Cardiac fibroblast (primary cell): ENCODE measurements around the gene XRRA1.

ENCODE experiments used
- DNase-seq, 2 donors: peaks; one replicate each; pipeline versions ENCODE4 v3.0.0 to v3.0.0-alpha.2; 2010; ENCODE audit warnings: low read depth in 2 of 2
- H3K4me3 ChIP-seq, 2 donors: replicated peaks in 1 of 2; 1 replicate in 1 of 2; 2 replicates in 1 of 2; pipeline ENCODE4 v1.5.1; 2011; ENCODE audit warnings: low read depth in 2 of 2, low read length in 2 of 2, mild to moderate bottlenecking in 2 of 2, moderate library complexity in 1 of 2
- TF ChIP-seq, protein P1 (sequence below): IDR thresholded peaks from one replicate; pipeline ENCODE4 v1.5.1; 2011; ENCODE audit warnings: low read depth, mild to moderate bottlenecking, low read length, inconsistent platforms

The XRRA1 gene

DNA sequence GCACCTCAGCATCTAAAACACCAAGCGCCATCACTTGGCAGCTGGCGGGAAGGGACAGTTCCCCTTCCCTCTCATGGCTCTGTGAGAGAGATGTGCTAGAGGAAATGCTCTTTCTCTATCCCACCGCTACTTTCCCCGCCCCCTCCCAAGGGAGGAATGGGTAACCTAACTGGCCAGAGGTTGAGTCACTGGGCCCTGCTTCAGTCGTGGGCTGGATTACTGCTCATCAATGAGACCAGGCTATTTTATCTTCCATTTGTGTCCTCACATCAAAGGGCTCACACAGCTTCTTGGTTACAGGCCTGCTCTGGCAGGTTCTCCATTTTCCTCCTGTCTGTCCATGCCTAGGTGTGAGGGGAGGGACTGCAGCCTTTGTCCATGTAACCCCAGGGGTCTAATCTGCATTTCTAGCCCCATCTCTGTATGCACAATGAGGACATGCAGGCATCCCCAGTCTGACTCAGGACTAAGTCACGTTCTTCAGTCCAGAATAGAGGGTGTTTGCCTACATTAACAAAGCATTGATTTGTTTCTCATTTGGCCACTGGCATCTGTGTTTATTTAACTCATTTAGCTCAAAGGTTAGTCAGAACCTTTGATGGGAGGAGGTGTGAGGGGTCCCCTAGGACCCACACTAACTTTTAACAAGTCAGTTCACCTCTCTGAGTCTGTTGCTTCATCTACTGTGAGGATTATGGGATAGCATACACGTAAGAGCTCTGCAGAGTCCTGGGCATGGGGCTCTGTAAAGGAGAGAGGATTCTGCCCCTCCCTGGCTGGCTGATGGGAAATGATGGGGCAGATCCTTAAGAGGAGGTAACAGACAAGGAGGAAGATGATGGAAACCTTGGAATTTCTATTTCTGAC is 99.1 kb downstream of the XRRA1 start:
- DNase-seq, result peak; percentile 51 to 89
- H3K4me3 ChIP-seq, result no peak overlapping the region
- TF ChIP-seq, protein P1, sequence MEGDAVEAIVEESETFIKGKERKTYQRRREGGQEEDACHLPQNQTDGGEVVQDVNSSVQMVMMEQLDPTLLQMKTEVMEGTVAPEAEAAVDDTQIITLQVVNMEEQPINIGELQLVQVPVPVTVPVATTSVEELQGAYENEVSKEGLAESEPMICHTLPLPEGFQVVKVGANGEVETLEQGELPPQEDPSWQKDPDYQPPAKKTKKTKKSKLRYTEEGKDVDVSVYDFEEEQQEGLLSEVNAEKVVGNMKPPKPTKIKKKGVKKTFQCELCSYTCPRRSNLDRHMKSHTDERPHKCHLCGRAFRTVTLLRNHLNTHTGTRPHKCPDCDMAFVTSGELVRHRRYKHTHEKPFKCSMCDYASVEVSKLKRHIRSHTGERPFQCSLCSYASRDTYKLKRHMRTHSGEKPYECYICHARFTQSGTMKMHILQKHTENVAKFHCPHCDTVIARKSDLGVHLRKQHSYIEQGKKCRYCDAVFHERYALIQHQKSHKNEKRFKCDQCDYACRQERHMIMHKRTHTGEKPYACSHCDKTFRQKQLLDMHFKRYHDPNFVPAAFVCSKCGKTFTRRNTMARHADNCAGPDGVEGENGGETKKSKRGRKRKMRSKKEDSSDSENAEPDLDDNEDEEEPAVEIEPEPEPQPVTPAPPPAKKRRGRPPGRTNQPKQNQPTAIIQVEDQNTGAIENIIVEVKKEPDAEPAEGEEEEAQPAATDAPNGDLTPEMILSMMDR, result no peak

DNA sequence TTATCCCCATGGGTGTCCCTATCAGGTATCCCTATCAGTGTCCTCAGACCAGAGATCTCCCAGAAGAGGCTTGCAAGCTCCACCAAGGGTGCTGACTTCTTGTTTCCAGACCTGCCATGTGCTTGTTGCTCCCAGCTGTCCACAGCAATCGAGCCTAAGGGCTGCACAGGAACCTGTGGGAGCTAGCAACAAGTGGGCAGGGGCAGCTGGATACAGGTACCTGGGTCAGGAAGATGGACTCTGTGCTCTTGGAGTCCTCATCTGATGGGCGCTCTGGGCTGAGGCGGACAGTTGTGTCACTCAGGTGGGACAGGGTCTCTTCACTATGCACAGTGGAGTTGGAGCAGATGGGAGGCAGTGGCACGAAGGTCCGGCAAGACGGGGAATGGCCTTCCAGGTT is 101.0 kb downstream of the XRRA1 start:
- H3K4me3 ChIP-seq, result no peak overlapping the region
- TF ChIP-seq, protein P1, result no peak
- DNase-seq, result no peak

DNA sequence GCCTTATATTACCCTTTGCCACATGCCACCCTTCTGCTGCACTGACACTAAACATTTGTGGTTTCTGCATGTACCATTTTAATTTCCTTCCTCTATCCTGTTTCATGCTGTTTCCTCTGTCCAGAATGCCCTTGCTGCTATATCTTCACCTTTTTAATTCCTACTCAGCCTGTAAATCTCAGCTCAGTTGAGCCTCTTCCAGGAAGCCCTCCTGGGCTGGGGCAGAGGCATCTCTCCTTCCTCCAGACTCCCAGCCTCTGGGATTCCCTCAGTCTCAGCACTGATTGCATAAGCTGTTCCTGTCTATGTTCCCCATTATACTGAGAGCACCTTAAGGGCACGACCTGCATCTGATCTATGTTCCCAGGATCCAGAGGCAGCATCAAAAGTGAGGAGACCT is 101.5 kb downstream of the XRRA1 start:
- DNase-seq, result no peak
- H3K4me3 ChIP-seq, result no peak overlapping the region
- TF ChIP-seq, protein P1, result no peak

DNA sequence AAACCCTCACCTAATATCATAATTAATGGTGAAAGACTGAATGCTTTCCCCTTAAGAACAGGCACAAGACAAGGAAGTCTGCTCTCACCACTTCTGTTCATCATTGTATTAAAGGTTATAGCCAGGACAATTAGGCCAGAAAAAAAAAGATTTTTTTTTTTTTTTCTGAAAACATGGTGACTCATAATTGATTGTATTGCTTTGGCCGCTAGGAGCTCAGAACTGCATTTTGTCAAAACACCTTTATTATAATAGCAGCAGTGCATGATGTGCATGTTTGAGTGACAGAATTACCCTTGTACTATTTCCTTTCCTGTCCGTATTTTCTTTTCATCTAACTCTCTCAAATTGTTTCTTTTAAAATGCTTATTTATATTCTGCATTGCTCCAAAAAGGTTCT is 102.1 kb downstream of the XRRA1 start:
- H3K4me3 ChIP-seq, result no peak overlapping the region
- peak in 1 of 2 donors; percentile 41 for DNase-seq
- TF ChIP-seq, protein P1, result peak; percentile 34

DNA sequence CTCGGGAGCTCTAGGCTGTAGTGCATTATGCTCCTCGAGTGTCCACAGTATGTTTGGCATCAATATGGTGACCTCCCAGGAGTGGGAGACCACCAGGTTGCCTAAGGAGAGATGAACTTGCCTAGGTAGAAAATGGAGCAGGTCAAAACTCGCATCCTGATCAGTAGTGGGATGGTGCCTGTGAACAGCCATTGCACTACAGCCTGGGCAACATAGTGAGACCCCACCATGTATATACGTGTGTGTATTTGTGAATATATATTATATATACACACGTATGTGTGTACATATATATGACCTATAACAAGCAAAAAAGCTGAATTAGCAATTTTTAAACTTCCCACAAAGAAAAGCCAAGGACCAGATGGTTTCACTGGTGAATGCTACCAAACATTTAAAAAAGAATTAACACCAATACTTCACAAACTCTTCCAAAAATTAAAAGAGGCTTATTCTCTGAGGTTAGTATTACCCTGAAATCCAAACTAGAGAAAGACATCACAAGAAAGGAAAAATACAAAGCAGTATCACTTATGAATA is 102.8 kb downstream of the XRRA1 start:
- no peak for DNase-seq
- no peak overlapping the region for H3K4me3 ChIP-seq
- TF ChIP-seq, protein P1, result no peak

DNA sequence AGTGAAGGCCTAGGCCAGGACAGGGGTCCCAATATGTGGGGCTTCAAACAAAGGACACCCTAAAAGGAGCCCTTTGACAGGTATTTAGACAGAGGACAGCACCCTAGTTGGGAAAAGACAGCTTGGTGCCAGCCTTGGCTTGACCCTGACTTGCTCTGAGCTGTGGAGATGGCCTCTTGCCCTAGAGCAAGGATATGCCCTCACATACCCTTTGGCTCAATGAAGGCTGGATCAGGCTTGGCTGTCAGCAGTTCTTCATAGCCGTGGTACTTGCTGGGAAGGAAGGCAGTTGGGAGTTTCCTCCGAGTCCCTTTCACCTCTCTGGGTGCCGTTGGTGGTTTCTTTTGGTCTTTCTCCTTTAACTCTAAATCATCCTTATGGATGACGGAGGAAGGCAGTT is 104.0 kb downstream of the XRRA1 start:
- DNase-seq, result no peak
- no peak overlapping the region for H3K4me3 ChIP-seq
- TF ChIP-seq, protein P1, result no peak

DNA sequence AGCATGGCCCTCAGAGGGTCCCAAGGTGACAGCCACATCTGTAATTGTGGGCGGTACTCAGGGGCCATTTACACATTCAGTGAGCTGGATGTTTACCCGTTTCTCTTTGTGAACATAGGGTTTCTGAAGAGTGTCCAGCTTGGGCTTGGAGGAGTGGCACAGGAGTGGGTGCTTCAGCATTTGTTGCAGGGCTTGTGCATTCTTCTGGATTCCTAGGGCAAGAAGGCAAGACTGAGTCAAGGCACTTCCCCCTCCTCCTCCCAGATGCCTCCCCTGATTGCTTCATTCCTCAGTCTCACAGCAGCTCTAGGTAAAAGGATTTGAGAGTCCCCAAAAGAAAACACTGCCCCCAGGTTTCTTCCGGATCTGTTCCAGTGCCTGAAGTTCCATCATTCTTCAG is 104.8 kb downstream of the XRRA1 start:
- no peak for DNase-seq
- H3K4me3 ChIP-seq, result no peak overlapping the region
- TF ChIP-seq, protein P1, result no peak
